CD4-positive, alpha-beta T cell treated with Interferon alpha-2 for 1 hour (primary cell): Measurements from ENCODE around the gene TPRKB.
"Not testable (repeated sequence)": the region's sequence is repeated elsewhere in the genome, so short reads cannot be mapped to it uniquely, and the experiment has no call there.

Source experiments
- DNase-seq, 2 donors: peaks; one replicate each; pipeline ENCODE4 v3.0.0-alpha.2; 2020 to 2022

Gene TPRKB

DNA sequence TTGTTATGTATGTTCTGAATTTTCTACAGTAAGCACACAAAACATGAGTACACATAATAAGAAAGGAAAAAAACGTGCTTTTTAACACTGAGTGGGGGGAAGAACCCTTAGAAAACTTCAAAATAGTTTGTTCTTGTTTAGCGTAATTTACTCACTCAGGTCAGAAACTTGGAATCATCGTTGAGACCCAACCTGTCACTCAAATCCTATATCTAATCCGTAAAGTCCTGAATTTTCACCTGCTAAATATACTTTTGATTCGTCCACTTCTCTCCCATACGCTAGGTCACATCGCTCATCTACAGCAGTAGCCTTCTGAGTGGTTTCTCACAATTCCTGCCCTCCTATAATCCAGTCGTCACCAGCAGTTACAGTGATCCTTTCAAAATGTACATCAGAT, 767 bp downstream of the TPRKB start:
- no peak for DNase-seq

DNA sequence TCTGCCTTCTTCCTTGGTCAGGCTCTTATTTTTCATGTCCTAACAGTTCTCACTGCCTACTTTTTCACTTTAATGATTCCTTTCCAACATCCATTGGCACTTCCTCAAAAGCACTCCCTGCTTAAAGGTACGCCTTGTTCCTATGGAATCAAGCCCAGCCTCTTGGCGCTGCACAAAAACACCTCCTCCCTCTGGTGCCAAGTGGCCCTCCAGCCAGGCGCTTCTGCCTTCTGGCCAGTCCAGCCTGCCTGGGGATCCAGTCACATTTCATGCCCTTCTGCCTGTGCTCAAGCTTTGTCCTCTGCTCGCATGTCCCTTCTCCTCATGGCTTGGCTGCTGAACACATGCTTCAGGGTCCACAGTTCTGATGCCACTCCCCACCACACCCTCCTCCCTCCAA, 6.3 kb downstream of the TPRKB start:
- no peak for DNase-seq

DNA sequence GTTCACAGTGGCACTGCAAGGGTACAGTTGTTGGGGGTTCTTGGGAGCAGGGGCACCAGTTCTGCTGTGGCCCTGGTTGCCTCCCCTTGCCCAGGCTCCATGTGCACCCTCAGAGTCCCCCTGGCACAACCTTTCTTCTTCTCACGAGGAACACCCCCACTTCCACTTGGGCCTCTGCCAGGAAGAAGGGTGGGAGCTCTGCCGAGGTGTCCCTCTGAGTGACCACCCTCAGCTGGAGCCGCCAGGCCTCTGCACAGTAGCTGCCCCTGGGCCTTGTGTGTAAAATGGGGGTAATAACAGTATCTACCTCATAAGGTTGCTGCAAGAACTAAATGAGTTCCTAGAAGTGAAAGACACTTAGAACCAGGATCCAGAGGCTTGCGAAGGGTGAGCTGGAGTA, 8.4 kb downstream of the TPRKB start:
- no peak for DNase-seq

DNA sequence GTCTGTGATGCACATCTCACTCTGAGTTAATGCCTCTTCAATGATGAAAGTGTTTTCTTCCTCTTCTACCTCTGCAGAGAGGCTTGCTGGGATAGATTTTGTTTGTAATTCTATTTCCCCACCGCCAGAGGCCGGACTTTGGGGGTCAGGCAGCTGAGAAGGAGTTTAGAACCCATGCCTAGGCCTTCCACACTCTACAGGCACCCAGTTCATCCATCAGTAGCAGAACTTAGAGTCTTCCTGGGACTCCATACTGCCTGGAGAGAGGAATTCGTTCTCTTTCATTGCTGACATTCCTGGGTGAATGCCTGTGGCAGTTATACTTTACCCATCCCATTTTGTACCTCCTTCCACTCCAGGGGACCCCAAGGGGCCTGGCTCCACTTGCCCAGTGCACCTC, 9.1 kb downstream of the TPRKB start:
- no peak for DNase-seq

DNA sequence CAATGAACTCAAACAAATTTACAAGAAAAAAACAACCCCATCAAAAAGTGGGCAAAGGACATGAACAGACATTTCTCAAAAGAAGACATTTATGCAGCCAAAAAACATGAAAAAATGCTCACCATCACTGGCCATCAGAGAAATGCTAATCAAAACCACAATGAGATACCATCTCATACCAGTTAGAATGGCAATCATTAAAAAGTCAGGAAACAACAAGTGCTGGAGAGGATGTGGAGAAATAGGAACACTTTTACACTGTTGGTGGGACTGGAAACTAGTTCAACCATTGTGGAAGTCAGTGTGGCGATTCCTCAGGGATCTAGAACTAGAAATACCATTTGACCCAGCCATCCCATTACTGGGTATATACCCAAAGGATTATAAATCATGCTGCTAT, 10.5 kb downstream of the TPRKB start:
- not testable (repeated sequence) for DNase-seq

DNA sequence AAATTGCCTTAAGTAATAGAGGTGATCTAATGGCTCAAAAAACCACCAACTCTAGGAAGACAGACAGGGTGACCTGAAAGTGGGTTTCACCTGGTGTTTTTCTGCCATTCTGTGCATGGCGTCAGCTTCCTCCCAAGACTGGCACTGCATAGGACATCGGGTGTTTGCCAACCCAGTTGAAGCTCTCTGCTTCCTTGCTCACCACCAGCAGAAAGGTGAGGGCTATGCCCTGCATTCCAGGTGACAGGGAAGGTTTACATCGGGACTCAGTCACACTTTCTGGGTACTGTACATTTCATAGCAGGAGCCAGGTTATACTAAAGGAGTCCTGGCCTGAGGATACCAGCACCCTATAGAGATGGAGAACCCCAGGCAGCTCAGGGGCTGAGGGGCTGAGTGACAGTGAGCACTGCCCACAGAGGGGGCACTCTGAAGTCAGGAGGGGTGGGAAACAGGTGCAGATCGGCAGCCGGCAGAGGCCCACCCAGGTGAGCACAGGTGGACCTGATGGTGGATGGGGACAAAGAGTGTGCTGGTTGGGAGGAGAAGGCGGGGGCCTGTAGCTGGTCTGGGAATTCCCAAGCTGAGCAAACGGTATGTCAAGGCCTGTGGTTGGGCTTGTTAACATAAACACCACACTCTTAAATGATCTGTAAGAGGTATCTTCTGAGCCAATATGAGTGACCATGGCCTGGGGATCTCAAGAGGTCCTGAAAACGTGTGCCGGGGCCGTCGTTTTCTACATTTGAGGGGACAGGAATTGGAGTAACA, 18.1 kb downstream of the TPRKB start:
- DNase-seq, result no peak

DNA sequence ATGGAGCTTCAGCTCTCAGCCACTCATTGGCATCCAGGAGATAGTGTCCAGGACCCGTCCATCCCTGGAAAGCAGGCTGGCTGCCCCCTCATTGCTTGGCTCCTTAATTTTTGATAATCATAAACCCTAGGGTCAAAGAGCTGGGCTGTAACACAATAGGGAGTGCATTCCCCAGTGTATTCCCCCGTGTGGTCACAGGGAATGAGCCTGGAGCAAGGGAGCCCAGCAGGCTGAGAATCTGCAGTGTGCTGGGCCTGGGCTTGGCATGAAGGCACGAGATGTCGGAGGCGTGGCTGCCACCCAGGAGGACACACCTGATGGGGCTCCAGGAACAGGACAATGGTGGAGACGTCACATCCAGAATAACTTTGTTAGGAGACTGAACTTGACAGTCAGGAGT, 18.7 kb downstream of the TPRKB start:
- DNase-seq, result no peak

DNA sequence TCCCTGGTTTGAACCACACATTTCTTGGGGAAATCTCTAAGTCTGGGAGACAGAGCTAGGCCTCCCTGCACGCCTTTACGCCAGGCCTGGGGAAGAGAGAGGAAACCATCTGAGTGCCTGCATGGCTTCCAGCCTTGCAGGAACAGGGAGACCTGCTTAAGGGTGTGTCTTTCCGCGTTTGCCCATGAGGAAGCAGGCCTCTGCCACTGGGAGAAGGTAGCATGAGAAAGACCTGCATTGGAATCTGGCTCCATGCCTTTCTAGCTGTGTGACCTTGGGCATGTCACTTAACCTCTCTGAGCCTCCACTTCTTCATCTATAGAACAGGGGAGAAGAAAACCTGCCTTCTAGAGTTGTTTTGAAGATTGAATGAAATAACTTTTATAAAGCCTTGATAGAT, 19.4 kb downstream of the TPRKB start:
- DNase-seq, result not testable (repeated sequence)

DNA sequence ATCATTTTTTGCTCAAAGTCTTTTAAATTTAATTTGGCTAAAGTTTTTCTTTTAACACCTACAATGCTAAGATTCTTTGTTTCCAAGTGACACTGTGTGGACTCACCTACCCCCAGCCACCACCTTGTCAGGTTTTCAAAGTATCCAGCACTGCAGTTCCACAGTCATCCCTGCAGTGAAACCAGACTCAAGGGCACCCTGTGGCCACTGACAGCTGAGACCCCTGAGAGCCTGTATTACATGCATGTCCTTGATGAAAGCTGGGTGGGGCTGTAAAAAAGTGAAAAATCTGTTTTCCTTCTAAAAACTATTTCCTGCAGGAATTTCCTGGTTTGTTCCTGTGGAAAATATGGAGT, 19.9 kb downstream of the TPRKB start:
- no peak for DNase-seq

DNA sequence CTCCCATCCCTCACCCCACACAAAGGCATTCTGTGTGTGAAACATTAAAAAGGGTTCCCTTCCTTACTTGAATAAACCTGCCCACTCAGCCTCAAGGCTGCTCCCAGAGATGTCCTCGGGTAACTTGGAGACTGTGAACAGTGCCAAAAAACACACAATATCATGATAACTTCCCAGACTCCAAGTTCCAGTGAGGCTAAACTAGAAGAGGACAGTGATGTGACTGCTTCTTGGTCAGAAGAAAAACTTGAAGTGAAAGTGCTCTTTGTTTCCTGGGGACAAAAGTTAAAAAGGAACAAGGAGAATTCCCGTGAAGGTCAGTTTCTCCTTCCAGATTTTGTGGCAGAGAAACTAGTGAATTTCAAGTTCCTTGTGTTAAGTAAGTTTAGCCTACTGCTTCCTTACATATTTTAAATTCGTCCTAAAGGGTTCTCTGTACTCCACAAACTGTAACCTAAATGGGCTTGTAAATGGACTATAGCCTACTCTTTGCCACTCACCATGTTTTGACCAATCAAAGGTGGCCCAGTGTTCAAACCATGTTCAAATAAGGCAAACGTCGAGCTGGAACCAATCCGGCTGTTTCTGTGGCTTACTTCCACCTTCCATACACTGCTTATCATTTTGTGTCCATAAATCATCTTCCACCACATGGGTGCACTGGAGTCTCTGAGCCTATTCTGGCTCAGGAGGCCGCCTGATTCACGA, 20.4 kb downstream of the TPRKB start:
- no peak for DNase-seq

DNA sequence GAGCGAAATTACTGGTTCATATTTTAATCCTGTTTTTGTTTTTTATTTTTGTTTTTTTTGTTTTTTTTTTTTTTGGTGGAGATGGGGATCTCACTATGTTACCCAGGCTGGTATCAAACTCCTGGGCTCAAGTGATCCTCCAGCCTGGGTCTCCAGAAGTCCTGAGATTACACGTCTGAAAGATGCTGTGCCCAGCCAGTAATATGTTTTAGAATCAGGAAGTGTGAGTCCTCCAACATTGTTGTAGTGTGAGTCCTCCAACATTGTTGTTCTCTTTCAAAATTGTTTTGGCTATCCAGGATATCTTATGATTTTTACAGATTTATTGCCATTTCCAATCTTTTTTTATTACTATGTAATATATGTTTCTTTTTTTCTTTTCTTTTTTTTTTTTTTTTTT, 23.1 kb downstream of the TPRKB start:
- no peak for DNase-seq

DNA sequence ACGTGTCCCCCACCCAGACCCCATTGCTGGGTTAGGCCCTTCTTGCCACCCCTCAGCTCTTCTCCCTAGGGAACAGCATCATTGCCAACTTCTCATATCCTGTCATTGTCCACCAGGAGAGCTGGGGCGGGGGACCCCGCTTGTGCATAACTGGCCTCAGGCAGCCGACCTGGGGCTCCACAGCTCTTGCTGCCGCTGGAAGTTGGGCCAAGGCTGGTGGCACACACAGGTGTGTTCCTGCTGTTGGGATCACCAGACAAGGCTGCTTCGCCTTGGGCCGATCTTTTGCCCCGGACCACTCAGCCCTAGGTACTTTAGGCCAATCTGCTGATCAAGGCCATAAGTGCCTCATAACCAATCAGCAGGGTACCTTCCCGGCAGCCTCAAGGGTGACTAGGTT, 28.6 kb downstream of the TPRKB start:
- no peak for DNase-seq

DNA sequence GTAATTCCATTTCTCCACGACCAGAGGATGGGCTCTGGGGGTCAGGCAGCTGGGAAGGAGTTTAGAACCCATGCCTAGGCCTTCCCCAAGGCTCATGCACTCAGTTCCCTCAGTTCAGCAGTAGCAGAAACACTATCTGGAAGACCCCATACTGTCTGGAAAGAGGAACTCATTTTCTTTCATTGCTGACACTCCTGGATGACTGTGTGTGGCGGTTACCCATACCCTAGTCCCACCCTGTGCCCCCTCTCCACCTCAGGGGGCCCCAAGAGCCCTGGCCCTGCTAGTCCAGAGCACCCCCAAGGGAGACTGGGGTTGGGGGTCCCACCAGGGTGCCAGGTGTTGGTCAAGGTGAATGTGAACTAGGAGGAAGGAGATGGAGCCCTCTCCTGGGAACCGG, 29.5 kb downstream of the TPRKB start:
- no peak for DNase-seq

DNA sequence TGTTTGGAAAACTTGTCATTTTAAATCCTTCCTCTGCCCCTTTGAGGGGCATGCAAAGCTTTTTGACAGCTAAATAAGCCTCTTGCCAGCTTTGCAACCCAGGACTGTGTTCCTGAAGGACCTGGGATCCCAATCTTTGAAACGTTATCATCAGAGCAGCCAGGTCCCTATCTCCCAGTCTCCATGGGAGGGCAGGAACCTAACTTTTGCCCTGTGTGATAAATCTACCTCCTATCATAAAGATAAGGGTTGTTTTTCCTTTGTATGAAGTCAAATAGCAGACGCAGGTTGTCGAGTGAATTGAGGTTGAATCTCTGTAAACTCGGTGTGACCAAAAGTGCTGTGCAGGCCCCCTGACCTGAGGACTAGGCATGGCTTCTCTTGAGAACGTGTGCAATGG, 30.1 kb downstream of the TPRKB start:
- DNase-seq, result no peak

DNA sequence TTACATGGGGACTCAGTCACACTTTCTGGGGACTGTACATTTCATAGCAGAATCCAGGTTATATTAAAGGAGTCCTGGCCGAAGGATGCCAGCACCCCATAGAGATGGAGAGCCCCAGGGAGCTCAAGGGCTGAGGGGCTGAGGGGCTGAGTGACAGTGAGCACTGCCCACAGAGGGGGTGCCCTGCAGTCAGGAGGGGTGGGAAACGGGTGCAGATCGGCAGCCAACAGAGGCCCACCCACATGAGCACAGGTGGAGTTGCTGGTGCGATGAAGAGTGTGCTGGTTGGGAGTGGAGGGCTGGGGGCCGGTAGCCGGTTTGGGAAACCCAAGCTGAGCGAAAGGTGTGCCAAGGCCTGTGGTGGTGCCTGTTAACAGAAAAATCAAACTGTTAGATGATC, 32.1 kb downstream of the TPRKB start:
- no peak for DNase-seq

DNA sequence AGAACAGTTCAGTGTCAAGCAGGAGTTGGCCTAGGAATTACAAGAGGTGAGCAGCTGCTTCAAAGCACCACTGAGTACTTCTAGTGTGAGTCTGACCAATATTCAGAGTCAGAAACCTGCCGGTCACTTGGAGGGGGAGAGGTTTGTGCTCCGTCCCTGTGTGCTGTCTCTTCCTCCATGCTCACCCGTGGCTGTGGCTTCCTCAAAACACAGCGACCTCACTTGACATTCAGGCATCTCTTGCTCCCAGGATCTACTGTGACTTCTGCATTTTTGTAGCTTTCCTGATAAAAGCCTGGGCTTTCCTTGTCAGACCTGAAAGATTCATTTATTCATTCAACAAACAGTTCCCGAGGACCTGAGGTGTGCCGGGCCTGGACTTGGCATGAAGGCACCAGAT, 32.9 kb downstream of the TPRKB start:
- no peak for DNase-seq

DNA sequence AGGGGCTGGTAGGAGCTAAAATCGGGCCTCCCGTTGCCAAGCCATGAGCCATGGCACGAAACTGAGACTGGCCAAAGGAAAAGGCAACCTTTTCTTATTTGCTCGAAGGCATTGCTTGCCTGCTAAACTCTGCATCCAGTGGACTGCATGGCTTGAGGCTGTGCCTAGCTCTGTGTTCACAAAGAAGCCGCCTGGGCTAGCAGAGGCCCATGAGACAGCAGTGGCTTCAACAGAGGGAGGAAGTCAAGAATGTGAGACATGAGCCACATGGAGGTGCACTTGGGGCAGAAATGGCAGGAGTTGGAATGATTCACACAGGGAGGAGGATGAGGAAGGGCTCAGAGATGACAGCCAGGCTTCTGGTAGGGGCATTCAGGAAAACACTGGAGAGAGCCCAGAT, 33.5 kb downstream of the TPRKB start:
- no peak for DNase-seq

DNA sequence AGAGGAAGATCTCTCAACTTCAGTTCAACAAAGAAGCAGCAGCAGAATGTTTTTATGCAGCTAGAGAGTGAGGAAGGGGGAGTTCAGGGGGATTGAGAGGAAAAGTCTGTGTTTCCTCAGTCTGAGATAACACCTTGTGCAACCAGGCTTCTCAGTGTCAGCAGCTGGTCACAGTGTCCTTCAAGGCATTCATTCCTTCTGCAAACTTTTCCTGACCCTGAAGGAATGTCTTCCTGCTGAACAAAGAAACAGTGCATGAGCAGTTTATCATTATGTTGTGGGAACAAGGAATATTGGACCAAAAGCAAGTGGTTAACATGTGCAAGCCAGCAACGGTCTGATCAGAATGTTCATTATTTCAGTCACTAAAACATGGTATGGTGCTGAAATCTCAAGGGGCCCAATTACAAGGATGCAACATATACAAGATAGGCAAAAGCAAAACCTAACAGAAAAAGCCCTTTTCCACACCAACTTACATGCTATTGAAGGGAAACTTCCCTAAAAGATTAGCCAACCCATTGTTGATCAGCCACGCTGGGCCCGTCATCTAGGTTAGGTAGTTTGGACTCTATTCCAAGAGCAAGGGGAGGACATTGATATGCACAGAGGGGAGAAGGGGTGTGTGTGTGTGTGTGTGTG, 34.2 kb downstream of the TPRKB start:
- DNase-seq, result not testable (repeated sequence)

DNA sequence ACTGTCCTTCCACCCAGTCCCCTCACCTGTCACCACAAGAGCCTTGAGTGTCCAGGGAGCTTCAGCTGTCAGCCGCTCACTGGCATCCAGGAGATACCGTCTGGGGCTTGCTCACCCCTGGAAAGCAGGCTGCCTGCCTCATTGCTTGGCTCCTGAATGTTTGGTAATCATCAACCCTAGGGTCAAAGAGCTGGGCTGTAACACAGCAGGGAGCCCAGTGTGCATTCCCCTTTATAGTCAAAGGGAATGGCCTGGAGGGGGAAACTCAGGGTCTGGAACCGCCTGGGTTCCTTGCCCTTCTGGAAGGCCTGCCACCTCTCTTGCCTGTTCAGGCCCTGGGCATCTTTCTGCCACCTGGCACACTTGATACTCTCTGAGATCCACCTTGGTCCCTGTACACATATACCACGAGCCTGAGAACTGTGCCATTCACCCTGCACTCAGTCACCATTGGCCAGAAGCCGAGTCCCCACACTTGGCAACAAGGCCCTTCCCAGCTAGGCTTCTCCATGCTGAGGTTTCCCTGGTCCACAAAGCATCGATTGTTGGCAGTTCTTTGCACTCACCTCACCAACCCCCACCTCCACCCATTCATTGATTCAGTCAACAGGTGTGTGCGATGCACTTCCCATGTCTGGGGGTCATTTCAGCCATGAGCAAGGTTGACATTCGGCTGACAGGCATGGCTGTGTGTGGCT, 35.0 kb downstream of the TPRKB start:
- no peak for DNase-seq

DNA sequence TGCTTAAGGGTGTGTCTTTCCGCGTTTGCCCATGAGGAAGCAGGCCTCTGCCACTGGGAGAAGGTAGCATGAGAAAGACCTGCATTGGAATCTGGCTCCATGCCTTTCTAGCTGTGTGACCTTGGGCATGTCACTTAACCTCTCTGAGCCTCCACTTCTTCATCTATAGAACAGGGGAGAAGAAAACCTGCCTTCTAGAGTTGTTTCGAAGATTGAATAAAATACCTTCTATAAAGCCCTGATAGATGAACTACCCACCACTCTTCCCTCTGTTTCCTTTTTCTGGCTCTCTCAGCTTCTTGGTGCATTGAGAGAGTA, 35.7 kb downstream of the TPRKB start:
- DNase-seq, result not testable (repeated sequence)

DNA sequence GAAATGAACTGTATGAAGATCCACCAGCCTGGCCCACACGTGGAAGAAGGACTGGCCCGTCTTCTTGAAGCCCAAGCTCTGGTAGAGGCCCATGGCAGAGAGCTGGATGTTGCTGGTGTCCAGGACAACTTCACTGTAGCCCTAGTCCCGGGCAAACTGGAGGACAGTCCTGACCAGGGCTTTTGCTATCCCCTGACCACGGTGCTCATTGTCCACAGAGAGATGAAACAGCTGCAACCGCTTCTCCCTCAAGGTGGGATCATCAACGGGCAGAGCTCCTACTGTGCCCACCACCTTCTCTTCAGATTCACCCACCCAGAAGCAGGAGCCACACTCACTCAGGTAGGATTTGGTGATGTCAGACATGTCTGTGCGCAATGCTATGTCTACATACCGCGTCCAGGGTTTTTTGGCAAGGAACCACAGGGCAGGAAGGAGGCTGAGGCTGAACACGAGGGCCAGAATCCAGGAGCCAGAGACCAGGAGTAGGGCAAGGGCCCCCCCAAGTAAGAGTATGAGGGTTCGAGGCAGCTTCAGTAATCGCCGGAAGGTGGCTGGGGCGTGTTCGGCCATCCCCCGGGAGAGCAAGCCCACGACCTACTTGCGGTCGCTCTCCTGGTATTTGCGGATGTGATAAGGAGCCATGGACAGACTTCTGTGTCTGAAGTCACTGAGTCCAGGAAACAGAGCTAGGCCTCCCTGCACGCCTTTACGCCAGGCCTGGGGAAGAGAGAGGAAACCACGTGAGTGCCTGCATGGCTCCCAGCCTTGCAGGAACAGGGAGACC, 36.3 kb downstream of the TPRKB start:
- no peak for DNase-seq

DNA sequence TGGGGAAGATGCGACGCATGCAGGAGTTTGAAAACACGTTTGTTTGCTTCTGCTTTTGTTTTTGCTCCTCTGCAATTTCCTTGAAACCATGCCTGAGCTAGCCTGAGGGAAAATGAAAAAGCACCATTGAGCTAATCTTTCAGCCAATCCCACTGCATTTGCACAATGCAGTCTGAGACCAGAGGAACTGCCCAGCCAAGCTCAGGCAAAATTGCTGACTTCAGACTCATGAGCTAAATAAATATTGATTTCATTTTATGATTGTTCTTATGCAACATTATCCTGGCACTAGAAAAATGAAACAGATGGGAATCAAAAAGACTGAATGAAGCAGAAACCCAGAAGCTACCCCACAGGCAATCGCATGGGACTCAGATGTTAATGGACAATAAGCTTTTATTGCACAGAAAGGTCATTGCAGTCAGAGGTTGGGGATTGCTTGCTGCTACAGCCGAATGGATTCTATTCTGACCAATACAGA, 37.0 kb downstream of the TPRKB start:
- DNase-seq, result peak in 1 of 2 donors; percentile 19

DNA sequence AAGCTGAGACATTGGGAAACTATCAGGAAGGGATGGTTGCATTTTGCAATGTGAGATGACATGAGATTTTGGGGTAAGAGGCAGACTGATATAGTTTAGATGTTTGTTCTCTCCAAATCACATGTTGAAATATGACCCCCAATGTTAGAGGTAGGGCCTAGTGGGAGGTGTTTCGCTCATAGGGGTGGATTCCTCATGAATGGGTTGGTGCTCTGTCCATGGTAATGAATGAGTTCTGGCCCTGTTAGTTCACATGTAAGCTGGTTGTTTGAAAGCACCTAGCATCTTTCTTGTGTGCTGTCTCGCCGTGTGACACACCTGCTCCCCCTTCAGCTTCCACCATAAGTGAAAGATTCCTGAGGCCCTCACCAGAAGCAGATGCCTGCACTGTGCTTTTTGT, 37.7 kb downstream of the TPRKB start:
- DNase-seq, result no peak
